Esophagus squamous epithelium (tissue), 5 donors: ENCODE data around the gene RBM6. TPM values are rescaled to one million over a fixed set of nuclear protein-coding genes. Genes with fewer than 3 reads are reported as not detected.
A peak's percentile ranks its signal among the peaks of the same experiment; 100 is the strongest.

Experiments used
- DNase-seq: peaks from one replicate; lab custom pipeline; 2025; lab: John Stamatoyannopoulos, UW
- H3K27ac ChIP-seq, 4 donors: fragments of 200-600 bp; sonication (generic); one replicate each; pipeline ENCODE4 v1.5.1; 2016 to 2019; ENCODE audit warnings: mild to moderate bottlenecking in 1 of 4
- H3K27me3 ChIP-seq, 4 donors: fragments of 200-600 bp; sonication (generic); 1 replicate in 3 of 4; 2 replicates in 1 of 4; pipeline versions ENCODE4 v1.5.1 to v1.6.0; 2017 to 2021; ENCODE audit warnings: antibody characterized with exemption in 1 of 4
- H3K36me3 ChIP-seq, 3 donors: fragments of 200-600 bp; sonication (generic); one replicate each; pipeline ENCODE4 v1.5.1; 2016 to 2019
- H3K4me1 ChIP-seq, 3 donors: fragments of 200-600 bp; sonication (generic); one replicate each; pipeline ENCODE4 v1.5.1; 2017 to 2019
- H3K4me3 ChIP-seq, 4 donors: fragments of 200-600 bp; sonication (generic); 1 replicate in 3 of 4; 2 replicates in 1 of 4; pipeline ENCODE4 v1.5.1; 2016 to 2019; ENCODE audit warnings: mild to moderate bottlenecking in 2 of 4, moderate library complexity in 1 of 4
- H3K9me3 ChIP-seq, 3 donors: fragments of 200-600 bp; sonication (generic); one replicate each; pipeline ENCODE4 v1.5.1; 2016 to 2019
- CTCF ChIP-seq, 6 experiments: fragments of 450-650 bp in 4 of 6; fragments of 200-600 bp in 2 of 6; sonication (generic) in 2 of 6; IDR thresholded peaks; one replicate each; pipeline ENCODE4 v1.5.1; 2016 to 2019; ENCODE audit warnings: antibody characterized with exemption in 6 of 6, mild to moderate bottlenecking in 4 of 6, moderate library complexity in 4 of 6
- POLR2A ChIP-seq, 4 donors: fragments of 450-650 bp; IDR thresholded peaks; one replicate each; pipeline ENCODE4 v1.6.1; 2017; ENCODE audit warnings: antibody characterized with exemption in 4 of 4, mild to moderate bottlenecking in 4 of 4, moderate library complexity in 3 of 4
- WGBS, 2 donors: methylation state at CpG; one replicate each; pipeline ENCODE4 v1.1.5; 2018; 5-methylcytosine and 5-hydroxymethylcytosine counted together
- intact Hi-C: fragments of 100-400 bp; cut with DNase I; formaldehyde crosslinking; loops from one replicate; pipeline ENCODE4 v1.15.0; 2022
- total RNA-seq, 4 donors: library from RNA; depleted of rRNA; stranded (reverse); fragments of >200 nt; gene quantifications; one replicate each; pipeline ENCODE4 v1.1.0, GENCODE V29; 2016
- donor health status: DM: yes; HTN: yes; CAD: no.

Gene RBM6
- total RNA-seq, 4 donors from 2014 or later, result 32.2 to 85.1 (median 42.7) TPM

GRCh38 chr3:50119786-50120185 is 179.8 kb downstream of the RBM6 start:
- Histone ChIP-seq H3K4me3 (no peak overlapping the region), H3K4me1 (peaks cover 25 to 36% (median 32%) of the 10 kb centered on the region in 3 donors), H3K9me3 (no peaks in the 10 kb centered on the region), H3K27me3 (no peaks in the 10 kb centered on the region), H3K27ac (no peak overlapping the region), H3K36me3 (peaks cover 47 to 64% (median 55%) of the 10 kb centered on the region in 3 donors)
- WGBS, 2 donors, result 83 to 87% methylated on average over 2 to 3 of the region's 3 CpGs
- no peak for TF ChIP-seq CTCF (IDR thresholded peaks at IDR 0.05)
- TF ChIP-seq POLR2A (IDR thresholded peaks at IDR 0.05), result no peak
- no peak for DNase-seq
- intact Hi-C loops, result loop anchor here (2.0 kb wide), 1 partner anchor 69 kb away; no protein-coding TSS in a partner anchor

GRCh38 chr3:50120364-50121071 is 180.6 kb downstream of the RBM6 start:
- no peak overlapping the region for H3K4me3 ChIP-seq
- H3K4me1 ChIP-seq, result peaks cover 29 to 43% (median 35%) of the 10 kb centered on the region in 3 donors
- TF ChIP-seq POLR2A (IDR thresholded peaks at IDR 0.05) (no peak), CTCF (IDR thresholded peaks at IDR 0.05) (no peak)
- 69 to 90% methylated on average over 6 to 8 of the region's 10 CpGs for WGBS, 2 donors
- no peaks in the 10 kb centered on the region for H3K9me3 ChIP-seq
- H3K36me3 ChIP-seq, result peaks cover 41 to 56% (median 47%) of the 10 kb centered on the region in 3 donors
- intact Hi-C loops, result loop anchor here (2.0 kb wide), 1 partner anchor 68 kb away; no protein-coding TSS in a partner anchor
- no peaks in the 10 kb centered on the region for H3K27me3 ChIP-seq
- H3K27ac ChIP-seq, result no peak overlapping the region
- no peak for DNase-seq

GRCh38 chr3:50121072-50122032 is 181.4 kb downstream of the RBM6 start:
- Histone ChIP-seq H3K4me3 (no peak overlapping the region), H3K4me1 (peaks cover 29 to 51% (median 35%) of the 10 kb centered on the region in 3 donors), H3K9me3 (no peaks in the 10 kb centered on the region), H3K36me3 (peaks cover 33 to 48% (median 39%) of the 10 kb centered on the region in 3 donors), H3K27ac (peak overlapping the region in 3 of 4 donors; percentile 19 to 51 (median 40)), H3K27me3 (no peaks in the 10 kb centered on the region)
- 24 to 28% methylated on average over 2 to 3 of the region's 13 CpGs for WGBS, 2 donors
- no peak for TF ChIP-seq POLR2A (IDR thresholded peaks at IDR 0.05)
- TF ChIP-seq CTCF (IDR thresholded peaks at IDR 0.05), result peak; percentile 78 to 94 (median 88)
- no peak for DNase-seq
- intact Hi-C loops, result loop anchor here (2.0 kb wide), 1 partner anchor 67 kb away; no protein-coding TSS in a partner anchor

- intact Hi-C loops, result no loop called here
- Histone ChIP-seq H3K4me1 (peaks cover 29 to 59% (median 35%) of the 10 kb centered on the region in 3 donors), H3K4me3 (no peak overlapping the region), H3K36me3 (peaks cover 26 to 41% (median 33%) of the 10 kb centered on the region in 3 donors), H3K27me3 (no peaks in the 10 kb centered on the region), H3K9me3 (no peaks in the 10 kb centered on the region), H3K27ac (peak overlapping the region in 3 of 4 donors; percentile 6 to 51 (median 40))
- TF ChIP-seq CTCF (IDR thresholded peaks at IDR 0.05), result no peak
- TF ChIP-seq POLR2A (IDR thresholded peaks at IDR 0.05), result no peak
- WGBS, 2 donors, result 33 to 40% methylated on average over 2 of the region's 2 CpGs
- no peak for DNase-seq
Measured at GRCh38 chr3:50122071-50122470, 182.1 kb downstream of the RBM6 start.
